ENCODE measurements around the gene NHP2.
"Not testable (repeated sequence)": the region's sequence is repeated elsewhere in the genome, so short reads cannot be mapped to it uniquely, and the experiment has no call there.

The NHP2 gene

DNA sequence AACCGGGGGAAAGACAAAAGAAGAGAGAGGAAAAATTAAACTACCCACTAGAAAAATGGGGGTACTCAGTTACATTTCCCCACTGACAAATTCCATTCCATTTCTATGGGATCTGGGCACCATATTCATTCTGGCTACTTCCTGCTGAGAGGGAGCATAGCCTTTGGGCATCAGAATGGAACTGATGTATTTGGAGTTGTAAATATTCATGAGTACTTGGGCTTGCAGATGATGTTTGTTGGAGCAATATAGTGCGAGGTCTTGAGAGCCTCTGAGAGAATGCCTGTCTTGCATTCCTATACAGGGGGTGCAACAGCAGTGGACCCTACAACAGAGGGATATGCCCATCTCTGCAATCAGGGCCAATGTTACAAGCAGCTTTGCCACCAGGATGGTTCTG is 16.8 kb upstream of the NHP2 start:
- DNase-seq, result no peak

DNA sequence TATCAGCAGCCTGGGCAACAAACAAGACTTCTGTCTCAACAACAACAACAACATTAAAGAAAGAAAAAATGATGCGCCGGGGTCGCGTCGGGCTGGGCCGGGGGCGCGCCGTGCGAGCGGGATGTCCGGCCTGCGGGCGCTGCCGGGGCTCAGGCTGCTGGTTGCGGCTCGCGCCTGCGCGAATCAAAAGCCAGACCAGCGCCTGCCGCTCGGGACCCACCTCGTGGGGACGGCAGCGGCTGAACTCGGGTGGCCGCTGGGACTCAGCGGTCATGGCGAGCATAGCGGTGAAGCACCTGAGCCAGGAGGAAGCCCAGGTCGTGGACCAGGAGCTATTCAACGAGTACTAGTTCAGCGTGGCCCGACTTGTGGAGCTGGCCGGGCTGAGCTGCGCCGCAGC is 11.9 kb upstream of the NHP2 start:
- DNase-seq, result no peak

GRCh38 chr5:178163772-178164735 is 10.4 kb upstream of the NHP2 start:
- peak; percentile 91 for DNase-seq

DNA sequence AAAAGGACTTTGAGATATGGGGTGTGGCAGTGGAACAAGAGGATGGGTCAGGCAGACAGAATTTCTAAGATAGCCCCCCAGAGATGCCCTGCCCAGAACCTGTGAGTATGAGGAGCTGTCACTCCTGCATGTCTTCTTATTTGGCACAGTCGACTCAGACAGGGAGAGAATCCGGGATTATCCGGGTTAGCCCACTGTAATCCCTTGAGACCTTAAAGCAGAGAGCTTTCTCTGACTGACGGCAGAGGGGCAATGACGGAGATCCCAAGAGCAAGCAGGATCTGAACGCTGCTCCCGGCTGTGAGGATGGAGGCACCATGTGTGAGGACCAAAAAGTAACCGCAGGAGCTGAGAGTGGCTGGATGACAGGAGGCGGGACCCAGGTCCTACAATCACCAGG is 8.8 kb upstream of the NHP2 start:
- no peak for DNase-seq

DNA sequence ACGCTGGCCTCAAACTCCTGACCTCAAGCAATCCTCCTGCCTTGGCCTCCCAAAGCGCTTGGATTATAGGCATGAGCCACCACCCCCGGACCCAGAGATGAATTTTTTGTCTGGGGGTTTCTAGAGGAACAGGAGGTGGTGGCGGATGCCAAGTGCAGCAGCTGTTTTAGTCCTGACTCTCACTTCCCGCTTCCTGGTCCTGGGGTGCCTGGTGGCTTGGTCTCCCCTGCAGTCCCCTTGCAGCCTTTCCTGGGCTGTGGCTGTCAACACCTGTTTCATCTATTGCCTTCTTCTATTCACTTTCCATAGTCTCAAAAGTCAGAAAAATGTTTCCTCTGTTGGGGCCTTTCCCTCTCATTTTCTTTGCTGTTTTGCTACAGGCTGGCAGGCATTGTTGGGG is 6.5 kb upstream of the NHP2 start:
- no peak for DNase-seq

DNA sequence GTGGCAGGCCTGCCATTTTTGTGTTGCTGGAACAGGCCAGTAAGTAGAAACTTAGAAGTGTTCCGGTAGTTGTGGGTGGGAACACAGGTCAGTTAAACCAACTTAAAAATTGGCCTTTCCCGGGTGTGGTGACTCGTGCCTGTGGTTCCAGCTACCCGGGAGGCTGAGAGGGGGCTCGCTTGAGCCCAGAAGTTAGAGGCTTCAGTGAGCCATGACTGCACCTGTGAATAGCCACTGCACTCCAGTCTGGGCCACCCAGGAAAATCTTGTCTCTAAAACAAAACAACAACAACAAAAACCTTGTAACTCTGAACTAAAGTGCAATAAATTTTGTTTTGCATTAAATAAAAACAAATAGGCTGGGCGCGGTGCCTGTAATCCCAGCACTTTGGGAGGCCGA is 1.4 kb upstream of the NHP2 start:
- DNase-seq, result no peak

DNA sequence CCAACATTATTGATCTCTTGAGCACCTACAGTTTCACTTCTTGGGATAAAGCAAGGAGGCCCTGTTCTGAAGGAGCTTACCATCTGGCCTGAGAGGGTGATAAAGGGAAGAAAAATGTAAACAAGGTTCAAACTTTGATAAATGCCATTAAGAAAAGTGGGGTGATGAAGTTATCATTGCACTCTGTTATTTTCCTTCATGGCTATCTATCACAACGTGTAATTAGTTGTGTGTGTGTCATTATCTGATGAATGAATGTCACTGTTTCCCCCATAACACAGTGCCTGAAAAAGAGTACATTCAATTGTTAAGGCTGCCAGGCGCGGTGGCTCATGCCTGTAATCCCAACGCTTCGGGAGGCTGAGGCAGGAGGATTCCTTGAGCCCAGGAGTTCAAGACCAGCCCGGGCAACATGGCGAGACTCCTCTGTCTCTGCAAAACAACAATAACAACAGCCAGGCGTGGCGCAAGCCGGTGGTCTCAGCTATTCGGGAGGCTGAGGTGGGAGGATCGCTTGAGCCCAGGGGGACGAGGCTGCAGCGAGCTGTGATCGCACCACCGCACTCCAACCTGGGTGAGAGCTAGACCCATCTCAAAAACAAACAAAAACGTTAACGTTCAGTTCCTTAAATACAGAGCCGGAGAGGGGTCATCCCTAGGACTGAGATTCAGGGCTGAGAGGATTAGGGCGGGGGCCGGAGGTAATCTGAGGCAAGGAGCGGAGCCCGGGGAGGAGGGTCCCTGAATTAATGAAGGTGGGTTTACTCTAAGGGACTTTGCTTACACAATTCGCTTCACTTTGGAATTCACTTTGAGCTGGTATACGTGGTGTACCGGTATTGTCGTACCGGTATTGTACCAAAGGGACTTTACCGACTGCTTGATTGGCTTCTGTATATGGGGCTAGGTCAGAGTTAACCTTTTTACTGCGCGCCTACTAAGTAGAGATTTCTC is 917 bp downstream of the NHP2 start:
- no peak for DNase-seq

DNA sequence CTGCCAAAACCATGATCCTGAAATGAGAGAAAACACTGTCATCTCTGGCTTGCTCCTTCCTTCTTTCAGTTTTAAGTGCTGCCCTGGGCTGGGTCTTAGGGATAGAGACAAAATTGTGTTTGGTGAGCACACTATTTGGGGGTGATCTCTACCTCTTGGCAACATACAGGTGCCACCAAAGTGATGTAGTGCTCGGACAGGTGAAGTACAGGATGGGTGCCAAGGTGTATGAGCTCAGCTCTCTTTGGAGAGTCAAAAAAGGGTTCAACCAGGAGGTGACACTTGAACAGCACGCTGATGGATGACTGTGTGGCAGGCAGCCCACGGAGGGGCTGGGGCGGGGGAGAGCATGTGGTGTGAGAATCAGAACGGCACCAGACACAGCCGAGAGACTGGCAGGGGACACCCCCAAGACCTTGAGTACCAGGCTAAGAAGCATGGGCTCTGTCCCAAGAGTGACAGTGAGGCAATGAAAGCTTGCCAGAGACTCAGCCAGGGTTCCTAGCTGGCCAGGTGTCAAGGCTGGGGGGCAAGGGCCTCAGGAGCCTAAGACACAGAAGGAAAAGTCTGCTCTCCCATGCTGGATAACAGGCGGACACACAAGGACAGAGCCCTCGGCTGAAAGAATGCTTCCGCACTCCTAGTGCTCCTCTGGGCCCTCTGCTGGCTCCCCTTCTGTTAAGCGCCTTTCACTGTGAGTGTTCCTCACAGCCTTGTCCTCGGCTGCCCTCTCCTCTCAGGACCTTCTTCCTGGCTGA is 2.5 kb downstream of the NHP2 start:
- DNase-seq, result no peak

DNA sequence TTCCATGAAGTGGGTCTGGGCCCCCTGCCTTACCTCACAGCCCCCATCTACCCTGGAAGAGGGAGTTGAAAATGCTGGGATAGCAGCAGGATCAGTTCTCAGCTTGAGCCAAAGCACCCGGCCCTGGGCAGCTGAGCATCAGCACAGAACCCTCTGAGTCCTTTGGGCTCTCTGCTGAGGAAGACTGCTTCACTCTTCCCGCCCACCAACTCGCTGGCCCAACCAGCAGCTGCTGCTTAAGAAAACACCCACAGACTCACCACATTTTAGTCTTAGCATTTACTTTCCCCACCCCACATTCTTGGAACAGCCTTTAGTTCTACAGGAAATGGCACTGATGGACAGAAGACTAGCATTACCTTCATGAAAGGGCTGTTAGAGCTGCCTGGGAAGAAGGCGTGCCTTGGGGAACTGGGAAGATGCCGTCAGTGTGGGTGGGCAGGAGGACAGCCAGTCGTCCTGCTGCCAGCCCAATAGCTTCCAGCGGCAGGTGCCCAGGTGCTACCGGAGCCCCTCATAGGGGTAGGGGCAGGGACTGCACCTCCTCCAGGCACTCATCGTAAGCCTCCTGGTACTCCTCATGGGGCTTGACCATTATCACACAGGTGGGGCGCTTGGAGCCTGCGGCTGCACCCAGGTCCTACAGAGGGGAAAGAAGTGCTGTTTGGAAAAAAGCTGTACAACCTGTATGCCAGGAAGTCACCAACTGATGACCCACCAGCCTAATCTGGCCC is 4.3 kb downstream of the NHP2 start:
- DNase-seq, result no peak

DNA sequence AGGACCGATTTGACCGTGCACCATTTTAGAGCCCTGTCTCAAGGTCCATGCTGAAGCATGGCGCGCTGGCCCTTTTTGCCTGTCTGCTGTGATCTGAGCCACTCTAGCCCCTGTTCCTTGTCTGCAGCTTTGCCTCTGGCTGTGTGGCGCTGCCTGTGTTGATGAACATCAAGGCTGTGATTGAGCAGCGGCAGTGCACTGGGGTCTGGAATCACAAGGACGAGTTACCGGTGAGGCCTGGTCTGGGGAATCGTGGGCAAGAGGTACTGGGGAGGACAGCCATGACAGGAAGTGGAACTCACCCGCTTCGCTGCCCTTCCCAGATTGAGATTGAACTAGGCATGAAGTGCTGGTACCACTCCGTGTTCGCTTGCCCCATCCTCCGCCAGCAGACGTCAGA is 6.3 kb downstream of the NHP2 start:
- DNase-seq, result no peak

- no peak for DNase-seq
Measured at GRCh38 chr5:178145965-178146820, 7.5 kb downstream of the NHP2 start.

- DNase-seq, result no peak
Measured at GRCh38 chr5:178143901-178144300, 9.8 kb downstream of the NHP2 start.

DNA sequence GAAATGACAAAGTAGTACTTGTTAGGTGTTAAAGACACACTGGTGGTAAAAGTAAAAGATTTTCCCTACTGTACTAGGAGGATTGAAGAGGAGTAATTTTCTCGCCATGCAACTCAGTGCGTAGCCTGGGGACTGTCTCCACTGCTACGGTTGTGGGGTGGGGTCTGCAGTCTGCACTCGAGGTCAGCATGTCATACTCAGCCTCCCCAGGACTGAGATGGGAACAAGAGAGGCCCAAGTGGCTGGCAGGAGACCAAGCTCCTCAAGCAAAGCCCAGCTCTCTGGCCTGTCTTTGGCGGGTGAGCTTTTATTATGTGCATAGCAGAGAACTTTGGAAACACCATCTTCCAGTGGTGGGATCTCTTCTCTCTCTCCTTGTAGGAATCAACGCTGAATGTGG is 10.4 kb downstream of the NHP2 start:
- no peak for DNase-seq

DNA sequence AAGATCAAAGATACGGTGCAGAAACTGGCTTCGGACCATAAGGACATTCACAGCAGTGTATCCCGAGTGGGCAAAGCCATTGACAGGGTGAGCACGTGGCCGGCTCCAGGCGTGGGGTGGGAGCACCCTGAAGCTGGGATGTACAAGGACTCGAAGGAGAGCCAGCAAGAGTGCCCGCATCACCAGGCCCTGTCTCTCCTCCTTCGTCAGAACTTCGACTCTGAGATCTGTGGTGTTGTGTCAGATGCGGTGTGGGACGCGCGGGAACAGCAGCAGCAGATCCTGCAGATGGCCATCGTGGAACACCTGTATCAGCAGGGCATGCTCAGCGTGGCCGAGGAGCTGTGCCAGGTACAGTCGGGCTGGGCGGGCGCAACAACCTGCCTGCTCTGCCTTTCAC is 11.0 kb downstream of the NHP2 start:
- DNase-seq, result no peak

- DNase-seq, result no peak
Measured at GRCh38 chr5:178141550-178141949, 12.1 kb downstream of the NHP2 start.

DNA sequence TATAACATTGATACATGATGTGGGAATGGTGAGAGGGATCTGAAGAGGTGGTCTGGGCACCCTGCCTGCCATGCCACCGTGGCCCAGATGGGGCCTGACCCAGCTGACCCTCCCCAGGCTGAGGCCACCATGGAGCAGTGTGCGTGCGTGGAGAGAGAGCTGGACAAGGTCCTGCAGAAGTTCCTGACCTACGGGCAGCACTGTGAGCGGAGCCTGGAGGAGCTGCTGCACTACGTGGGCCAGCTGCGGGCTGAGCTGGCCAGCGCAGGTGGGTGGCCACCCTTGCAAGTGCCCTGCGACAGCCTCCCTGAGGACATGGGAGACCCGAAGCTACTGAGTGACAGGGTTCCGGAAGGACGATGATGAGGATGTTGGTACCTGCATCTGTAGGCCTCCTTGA is 15.7 kb downstream of the NHP2 start:
- no peak for DNase-seq

GRCh38 chr5:178136990-178137389 is 16.7 kb downstream of the NHP2 start:
- no peak for DNase-seq

DNA sequence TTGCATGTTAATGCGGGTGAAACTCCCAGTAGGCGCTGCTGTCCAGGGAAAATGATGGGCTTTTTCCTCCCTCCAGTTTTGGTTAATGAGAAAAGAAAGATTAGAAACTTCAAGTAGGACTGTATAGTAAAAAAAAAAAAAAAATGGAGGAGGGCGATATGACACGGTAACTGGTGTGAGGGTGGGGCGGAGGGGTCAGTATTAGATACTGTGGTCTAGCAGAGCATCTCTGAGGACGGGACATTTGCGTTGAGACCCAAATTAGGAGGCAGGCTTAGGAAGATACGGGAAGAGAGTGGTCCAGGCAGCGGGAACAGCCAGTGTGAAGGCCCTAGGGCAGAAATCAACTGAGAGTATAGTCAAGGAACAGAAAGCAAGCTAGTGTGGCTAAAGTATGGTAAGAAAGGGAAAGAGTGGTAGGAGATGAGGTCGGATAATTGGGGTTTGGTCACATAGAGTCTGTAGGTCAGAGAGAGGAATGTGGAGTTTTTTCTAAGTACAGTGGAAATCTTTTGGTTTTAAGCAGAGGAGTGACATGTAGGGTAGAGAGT is 22.2 kb downstream of the NHP2 start:
- DNase-seq, result no peak

GRCh38 chr5:178130576-178131445 is 22.9 kb downstream of the NHP2 start, which contains the start of gene RMND5B:
Gene RMND5B (plus strand): TSS chr5:178131014. CDS start chr5:178138120, 7,106 bp downstream.
- DNase-seq, result peak; percentile 68

- DNase-seq, result not testable (repeated sequence)
Measured at GRCh38 chr5:178130234-178130575, 23.5 kb downstream of the NHP2 start.

All from KG1 (cell line).